Thoracic aorta (tissue), 2 donors: Measurements from ENCODE around the gene DERL3. TPM values are rescaled to one million over a fixed set of nuclear protein-coding genes. Genes with fewer than 3 reads are reported as not detected.

Source experiments
- ATAC-seq: fragments of 150-250 bp; one replicate; pipeline ENCODE4 v1.8.0; 2017; ENCODE audit warnings: low read depth; ENCODE audit not compliant: insufficient number of reproducible peaks, low FRiP score
- DNase-seq: peaks from one replicate; pipeline ENCODE4 v3.0.0-alpha.2; 2020; ENCODE audit warnings: low spot score
- H3K27ac ChIP-seq, 2 donors: fragments of 200-600 bp; sonication (generic); 1 replicate in 1 of 2; 2 replicates in 1 of 2; pipeline ENCODE4 v1.5.1; 2016; ENCODE audit warnings: mild to moderate bottlenecking in 2 of 2, moderate library complexity in 2 of 2
- H3K27me3 ChIP-seq: fragments of 200-600 bp; sonication (generic); replicated peaks from 2 replicates; pipeline ENCODE4 v1.6.0; 2016; ENCODE audit warnings: mild to moderate bottlenecking; ENCODE audit not compliant: insufficient read depth
- H3K36me3 ChIP-seq: fragments of 200-600 bp; sonication (generic); one replicate; pipeline ENCODE4 v1.5.1; 2016
- H3K4me1 ChIP-seq, 2 donors: fragments of 200-600 bp; sonication (generic); 1 replicate in 1 of 2; 2 replicates in 1 of 2; pipeline versions ENCODE4 v1.5.1 to v1.6.0; 2016; ENCODE audit warnings: low read depth in 2 of 2, mild to moderate bottlenecking in 1 of 2; ENCODE audit not compliant: control insufficient read depth in 1 of 2
- H3K4me3 ChIP-seq: fragments of 200-600 bp; sonication (generic); 2 replicates; pipeline ENCODE4 v1.5.1; 2016; ENCODE audit warnings: mild to moderate bottlenecking
- H3K9me3 ChIP-seq: fragments of 200-600 bp; sonication (generic); 2 replicates; pipeline ENCODE4 v1.5.1; 2016
- CTCF ChIP-seq: fragments of 200-600 bp; sonication (generic); IDR thresholded peaks from one replicate; pipeline ENCODE4 v1.5.1; 2019; ENCODE audit warnings: antibody characterized with exemption
- total RNA-seq, 2 donors: library from RNA; depleted of rRNA; stranded (reverse); fragments of >200 nt; gene quantifications; one replicate each; pipeline versions ENCODE4 v1.1.0 to v1.2.3, GENCODE V29; 2016

Gene DERL3
- total RNA-seq, 2 donors from 2014 or later: 2.5 to 3.0 TPM

GRCh38 chr22:23793326-23793725 lies 45.5 kb downstream of the DERL3 start:
- Histone ChIP-seq H3K4me1 (peaks cover 3 to 15% of the 10 kb centered on the region in 2 donors), H3K9me3 (no peaks in the 10 kb centered on the region), H3K4me3 (no peak overlapping the region), H3K27ac (no peak overlapping the region), H3K27me3 (no peaks in the 10 kb centered on the region), H3K36me3 (peaks cover 32% of the 10 kb centered on the region)
- no peak for TF ChIP-seq CTCF
- DNase-seq: no peak
- no peak for ATAC-seq

GRCh38 chr22:23791738-23792645 lies 46.8 kb downstream of the DERL3 start:
- Histone ChIP-seq H3K27ac (no peak overlapping the region), H3K27me3 (no peaks in the 10 kb centered on the region), H3K36me3 (peaks cover 32% of the 10 kb centered on the region), H3K4me1 (peaks cover 11 to 24% of the 10 kb centered on the region in 2 donors), H3K4me3 (no peak overlapping the region), H3K9me3 (no peaks in the 10 kb centered on the region)
- TF ChIP-seq CTCF: no peak
- no peak for ATAC-seq
- DNase-seq: no peak

GRCh38 chr22:23790819-23791737 lies 47.7 kb downstream of the DERL3 start:
- peaks cover 25% of the 10 kb centered on the region for H3K36me3 ChIP-seq
- DNase-seq (no peak), ATAC-seq (no peak)
- TF ChIP-seq CTCF: no peak
- no peak overlapping the region for H3K27ac ChIP-seq
- H3K4me3 ChIP-seq: no peak overlapping the region
- no peaks in the 10 kb centered on the region for H3K9me3 ChIP-seq
- H3K4me1 ChIP-seq: peaks cover 15 to 28% of the 10 kb centered on the region in 2 donors
- no peaks in the 10 kb centered on the region for H3K27me3 ChIP-seq

- DNase-seq: no peak
- ATAC-seq: no peak
- TF ChIP-seq CTCF: no peak
- Histone ChIP-seq H3K9me3 (no peaks in the 10 kb centered on the region), H3K4me1 (peaks cover 16 to 33% of the 10 kb centered on the region in 2 donors), H3K4me3 (no peak overlapping the region), H3K36me3 (peaks cover 23% of the 10 kb centered on the region), H3K27me3 (no peaks in the 10 kb centered on the region), H3K27ac (no peak overlapping the region)
Measured at GRCh38 chr22:23789638-23790037, 49.2 kb downstream of the DERL3 start.

- no peaks in the 10 kb centered on the region for H3K9me3 ChIP-seq
- peaks cover 18% of the 10 kb centered on the region for H3K36me3 ChIP-seq
- DNase-seq: no peak
- H3K27ac ChIP-seq: no peak overlapping the region
- no peak for ATAC-seq
- no peak for TF ChIP-seq CTCF
- H3K27me3 ChIP-seq: no peaks in the 10 kb centered on the region
- H3K4me3 ChIP-seq: no peak overlapping the region
- H3K4me1 ChIP-seq: peaks cover 16 to 33% of the 10 kb centered on the region in 2 donors
Measured at GRCh38 chr22:23789121-23789520, 49.7 kb downstream of the DERL3 start.
